ENCODE results near the gene DUSP16.

DUSP16 gene

DNA sequence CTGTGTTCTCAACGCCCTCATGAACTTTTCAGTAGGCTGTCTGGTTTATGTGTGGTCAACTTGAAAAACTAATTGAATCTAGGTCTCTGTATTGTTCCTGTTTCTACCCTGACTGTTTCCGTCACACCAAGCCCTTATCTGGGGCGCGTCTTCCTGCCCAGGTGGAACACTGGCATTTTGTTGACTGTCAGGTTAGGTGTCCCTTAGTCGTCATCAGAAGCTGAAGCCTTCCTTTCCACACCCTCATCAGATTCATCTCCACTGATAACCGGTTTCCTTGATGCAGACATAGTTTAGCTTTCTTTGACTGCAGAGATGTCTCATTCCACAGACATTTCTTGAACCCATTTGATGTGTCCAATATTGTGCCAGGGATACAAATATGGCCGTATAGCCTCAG is 96.5 kb downstream of the DUSP16 start:
- peak in 1 of 2 donors; percentile 29 for DNase-seq

DNA sequence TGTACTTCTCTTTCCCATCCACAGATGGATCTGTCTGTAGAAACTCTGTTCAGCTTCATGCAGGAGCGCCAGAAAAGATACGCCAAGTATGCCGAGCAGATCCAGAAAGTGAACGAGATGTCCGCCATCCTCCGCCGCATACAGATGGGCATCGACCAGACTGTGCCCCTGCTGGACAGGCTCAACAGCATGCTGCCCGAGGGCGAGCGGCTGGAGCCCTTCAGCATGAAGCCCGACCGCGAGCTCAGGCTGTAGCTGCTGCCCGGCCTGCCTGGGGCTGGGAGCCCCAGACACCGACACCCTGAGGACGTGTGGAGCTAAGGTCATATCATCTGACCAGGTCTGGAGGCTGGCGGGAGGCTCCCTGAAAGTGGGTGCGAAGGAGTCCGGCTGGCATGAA is 97.1 kb downstream of the DUSP16 start:
- DNase-seq: no peak

DNA sequence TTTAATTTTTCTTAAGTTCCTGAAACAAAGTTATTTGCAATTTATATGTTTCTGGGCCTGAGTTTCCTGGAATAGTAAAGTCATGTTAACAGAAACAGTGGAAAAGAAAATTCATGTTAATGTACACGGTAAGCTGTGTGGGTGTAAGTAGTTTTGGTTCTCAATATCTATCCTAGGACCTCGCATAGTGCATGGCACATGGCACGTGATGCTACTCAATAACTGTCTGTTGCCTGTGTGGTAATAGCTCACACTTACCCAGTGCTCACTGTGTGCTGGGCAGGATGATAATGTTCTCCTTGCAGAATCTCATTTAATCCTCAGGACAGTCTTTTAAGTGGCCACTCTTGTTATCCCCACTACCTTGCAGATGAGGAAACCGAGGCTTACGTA is 100.7 kb downstream of the DUSP16 start:
- peak; percentile 55 to 56 for DNase-seq

DNA sequence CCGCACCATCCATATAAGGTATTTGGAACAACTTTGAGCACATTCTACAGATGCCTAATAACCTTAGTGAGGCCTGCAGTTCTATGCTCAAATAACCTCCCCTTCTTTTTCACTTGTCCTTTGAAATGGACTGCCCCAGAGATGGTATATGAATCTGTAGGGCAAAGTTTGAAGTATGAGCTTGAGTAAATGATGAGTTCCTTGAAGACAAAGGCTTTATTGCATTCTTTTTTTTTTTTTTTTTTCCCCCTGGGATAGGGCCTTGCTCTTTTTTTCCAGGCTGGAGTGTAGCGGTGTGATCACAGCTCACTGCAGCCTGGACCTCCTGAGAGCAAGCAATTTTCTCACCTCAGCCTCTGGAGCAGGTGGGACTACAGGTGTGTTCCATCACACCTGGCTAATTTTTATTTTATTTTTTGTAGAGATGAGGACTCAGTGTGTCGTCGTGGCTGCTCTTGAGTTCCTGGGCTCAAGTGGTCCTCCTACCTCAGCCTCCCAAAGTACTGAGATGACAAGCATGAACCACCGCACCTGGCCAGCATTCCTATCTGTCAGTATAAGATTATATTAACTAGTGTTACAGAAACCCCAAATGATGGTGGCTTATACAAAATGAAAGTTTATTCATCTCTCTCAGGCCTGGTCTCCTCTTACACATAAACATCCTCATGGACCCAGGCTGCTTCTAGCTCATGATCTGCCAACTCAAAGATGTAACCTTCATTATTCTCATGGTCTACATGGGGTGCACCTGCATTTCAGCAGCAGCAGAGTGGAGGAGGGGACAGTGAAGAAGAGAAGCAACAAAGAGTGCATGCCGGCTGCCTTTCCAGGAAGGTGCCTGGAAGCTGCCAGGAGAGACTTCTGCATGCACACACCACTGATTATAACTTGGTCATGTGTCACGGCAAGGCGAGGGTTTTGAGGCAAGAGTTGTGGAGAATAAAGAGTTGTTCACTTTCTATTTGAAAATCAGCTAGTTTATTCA is 101.4 kb downstream of the DUSP16 start:
- peak; percentile 50 to 58 for DNase-seq

DNA sequence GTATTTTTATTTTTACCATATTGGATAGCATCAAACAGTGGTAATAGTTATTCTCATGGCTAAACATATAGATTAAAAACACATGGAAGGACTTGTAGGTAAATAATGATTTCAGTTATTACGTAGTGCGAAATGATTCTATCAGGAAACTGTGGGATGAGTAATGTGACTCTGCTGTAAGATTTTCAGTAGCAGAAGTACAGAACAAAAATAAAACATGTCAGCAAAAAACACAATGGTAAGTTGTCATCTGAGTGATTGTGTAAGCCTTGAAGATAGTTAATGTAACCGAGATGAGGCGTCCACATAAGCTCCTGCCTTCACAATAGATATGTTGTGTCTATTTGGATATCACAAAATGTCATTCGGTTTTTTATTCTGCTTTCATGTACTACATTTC is 106.0 kb downstream of the DUSP16 start:
- DNase-seq: no peak

DNA sequence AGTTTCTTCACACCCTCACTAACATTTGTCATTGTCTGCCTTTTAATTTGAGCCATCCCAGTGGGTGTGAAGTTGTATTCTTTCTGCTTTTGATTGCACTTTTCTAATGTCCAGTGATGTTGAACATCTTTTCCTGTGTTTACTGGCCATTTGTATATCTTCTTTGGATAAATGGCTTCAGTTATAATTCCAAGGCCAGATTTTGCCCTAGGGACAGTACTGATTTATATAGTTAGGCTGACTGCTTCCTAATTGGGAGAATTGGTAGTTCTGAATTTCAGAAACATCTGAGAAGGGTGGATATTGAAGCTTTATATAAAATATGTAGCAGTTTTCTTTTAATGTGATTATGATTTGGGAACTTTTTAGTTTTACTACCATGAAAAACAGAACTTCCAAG is 108.3 kb downstream of the DUSP16 start:
- no peak for DNase-seq

DNA sequence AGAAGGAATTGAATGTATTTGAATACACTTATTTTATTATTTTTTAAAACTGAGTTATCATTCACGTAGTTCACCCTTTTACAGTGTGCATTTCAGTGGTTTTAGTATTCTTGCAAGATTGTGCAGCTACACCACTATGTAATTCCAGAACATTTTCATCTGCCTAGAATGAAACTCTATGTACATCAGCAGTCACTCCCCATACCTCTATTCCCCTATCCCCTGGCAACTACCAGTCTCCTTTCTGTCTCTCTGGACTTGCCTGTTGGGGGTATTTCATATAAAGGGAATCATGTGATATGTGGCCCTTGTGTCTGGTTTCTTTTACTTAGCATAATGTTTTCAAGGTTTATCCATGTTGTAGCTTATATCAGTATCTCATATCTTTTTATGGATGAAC is 109.0 kb downstream of the DUSP16 start:
- DNase-seq: no peak

DNA sequence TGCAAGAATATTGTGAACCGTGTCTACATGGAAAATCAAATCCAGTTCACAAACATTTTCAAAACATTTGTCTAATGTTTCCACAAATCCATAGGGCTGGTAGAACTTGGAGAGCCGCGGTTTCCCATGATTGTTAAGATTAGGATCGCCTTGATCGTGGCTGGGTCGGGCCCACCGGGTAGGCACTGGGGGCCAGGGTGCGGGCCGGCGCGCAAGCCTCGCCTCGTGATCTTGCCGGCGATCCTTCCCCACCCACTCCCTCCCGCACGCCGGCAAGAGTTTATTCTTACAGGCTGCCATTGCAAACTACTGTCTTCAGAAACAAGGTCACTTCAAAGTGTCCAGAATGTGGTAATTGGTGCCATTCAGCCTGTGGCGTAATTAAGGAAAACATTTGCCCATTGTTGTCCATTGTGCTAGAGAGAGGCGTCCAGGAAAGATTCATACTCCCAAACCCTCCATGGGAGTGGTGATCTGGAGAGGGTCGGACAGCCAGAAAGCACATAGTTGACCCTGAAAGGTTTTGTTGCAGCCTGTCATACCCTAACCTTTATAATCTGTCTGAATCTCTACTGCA is 110.2 kb downstream of the DUSP16 start:
- no peak for DNase-seq

DNA sequence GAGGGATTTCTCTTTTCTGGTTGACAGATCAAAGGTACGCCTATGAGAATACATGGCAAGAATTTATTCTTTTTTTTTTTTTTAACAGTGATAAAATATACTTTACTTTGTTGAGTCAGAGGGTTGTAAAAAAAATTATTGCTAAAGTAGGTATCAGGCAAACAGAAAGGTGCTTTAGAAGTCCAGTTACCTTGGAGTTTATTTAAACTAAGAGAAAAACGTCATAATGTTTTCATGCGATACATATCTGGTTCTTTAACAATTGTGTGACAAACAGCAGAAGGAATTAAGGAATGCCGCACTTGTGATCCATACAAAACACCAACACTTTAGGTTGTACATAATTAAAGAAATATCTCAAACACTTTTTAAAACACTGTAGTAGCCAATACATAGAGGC is 111.6 kb downstream of the DUSP16 start:
- DNase-seq: no peak

DNA sequence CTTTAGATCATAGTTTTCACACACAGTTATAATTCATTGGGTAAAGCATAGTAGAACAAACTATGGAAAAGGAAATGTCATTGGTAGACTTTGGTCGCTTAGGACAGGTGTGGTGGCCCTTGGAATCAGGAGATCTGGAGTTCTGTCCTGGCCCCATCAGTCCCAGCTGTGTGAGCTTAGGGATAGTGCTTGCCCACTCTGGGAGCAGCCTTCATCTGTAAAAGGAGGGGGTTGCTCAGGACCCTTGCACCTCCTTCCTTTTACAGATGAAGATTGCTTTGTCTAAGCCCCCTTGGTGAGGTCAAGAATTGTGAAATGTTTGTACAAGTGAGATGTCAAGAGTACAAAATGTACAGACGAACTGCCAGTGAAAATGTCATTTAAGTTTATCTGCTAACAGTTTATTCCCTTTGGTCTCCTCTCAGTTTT is 112.6 kb downstream of the DUSP16 start:
- DNase-seq: no peak

DNA sequence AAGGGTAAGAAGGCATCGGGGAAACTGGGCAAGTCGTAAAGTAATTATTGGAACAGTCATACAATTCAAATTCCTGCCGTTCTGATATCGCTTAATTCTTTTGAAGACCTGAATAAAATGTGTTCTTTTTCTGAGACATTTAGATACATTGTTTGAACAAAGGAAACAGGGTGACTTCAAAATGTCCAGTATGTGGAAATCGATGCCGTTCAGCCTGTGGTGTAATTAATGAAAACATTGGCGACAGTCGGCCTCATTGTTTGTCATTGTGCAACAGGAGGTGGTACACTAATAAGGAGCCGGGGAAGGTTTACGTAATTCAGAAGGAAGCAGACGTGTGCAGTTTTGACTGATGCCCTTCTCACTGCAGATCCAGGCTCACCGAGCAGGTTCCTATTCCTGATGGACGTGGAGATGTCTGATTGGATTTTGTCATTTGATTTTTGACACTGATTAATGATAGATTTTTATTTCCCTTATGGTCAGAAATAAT is 113.1 kb downstream of the DUSP16 start:
- DNase-seq: no peak

DNA sequence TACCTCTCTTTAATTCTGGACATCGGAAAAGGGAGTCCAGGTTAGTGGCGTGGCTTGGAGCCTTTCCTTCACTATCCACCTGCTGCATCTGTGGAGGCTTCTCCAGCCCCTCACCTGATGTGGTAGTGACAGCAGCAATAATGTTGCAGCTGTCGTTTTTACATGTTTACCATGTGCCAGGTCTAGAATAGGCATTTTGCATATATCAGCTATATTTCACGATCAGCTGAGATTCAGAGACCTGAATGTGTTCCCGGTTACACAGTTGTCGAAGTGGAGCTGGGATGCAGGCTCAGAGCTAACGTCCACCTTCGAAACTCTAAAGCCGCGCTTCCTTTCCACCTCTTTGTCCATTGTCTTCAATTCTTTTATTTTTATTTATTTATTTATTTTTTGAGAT is 114.8 kb downstream of the DUSP16 start:
- no peak for DNase-seq

DNA sequence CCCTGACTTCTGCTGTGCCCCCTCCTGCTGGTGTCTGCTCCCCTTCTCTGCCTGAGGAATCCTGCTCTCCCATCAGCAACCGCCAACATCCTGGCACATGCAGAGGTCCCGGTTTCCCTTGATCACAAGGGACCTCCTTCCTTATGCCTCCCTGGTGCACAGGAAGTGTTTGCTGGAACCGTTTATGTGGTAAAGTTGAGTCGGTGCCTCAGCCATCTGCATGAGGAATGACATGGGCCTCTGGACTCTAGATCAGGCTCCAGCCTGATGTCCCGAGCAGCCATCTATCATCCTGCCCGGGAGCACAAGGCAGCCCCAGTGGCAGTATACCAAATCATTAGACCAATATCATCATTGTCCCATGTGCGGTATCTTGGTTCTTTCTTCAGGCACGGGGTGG is 115.4 kb downstream of the DUSP16 start:
- no peak for DNase-seq

DNA sequence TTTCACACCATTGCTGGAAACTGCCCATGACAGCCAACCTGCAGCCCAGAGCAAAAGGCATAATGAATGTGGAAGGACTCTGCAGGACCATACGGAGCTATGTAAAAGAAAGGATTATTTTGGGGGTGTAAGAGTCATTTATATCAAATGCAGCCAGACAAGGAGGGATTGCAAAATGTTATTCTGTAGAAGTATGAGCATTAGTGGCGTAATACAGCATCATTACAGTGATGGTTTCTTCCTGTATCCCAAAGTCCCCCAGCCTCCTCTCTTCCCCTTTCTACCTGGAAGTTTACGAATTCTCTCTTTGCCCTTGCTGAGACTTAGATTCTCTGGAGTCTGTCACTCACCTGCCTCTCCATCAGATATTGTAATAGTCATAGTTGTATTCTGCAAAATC is 115.9 kb downstream of the DUSP16 start:
- no peak for DNase-seq

DNA sequence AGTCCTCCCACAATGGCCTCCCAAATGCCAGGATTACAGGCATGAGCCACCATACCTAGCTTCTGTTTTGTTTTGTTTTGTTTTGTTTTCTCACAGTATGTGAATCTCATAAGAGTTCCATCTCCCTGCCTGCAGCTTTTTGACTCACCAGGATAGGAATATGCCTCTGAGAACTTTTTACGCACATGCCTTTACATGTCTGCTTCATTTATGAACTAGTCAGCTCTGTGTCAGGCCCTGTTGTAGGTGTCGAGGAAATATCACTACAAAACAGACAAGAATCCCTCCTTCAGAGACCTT is 116.8 kb downstream of the DUSP16 start:
- DNase-seq: no peak

DNA sequence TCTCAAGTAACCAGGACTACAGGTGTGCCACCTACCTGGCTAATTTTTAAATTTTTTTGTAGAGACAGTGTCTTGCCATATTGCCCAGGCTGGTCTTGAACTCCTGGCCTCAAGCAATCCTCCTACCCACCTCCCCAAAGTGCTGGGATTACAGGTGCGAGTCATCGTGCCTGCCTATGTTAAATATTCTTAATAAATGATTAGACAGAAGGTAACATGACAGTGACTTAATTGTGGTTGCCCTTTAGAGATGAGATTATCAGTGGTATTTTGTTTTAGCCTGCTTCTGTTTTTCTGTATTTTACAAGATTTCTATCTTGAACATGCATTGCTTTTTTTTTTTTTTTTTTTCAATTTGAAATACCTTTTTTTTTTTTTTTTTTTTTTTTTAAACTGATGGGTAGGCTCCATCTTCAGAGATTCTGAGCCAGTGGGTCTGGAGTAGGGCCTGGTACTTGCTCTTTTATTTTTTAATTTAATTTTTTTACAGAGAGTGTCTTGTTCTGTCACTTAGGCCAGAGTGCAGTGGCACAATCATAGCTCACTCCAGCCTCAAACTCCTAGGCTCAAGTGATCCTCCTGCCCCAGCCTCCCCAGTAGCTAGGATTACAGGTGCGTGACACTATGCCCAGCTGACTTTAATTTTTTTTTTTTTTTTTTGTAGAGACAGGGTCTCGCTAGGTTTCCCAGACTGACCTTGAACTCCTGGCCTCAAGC is 117.3 kb downstream of the DUSP16 start:
- no peak for DNase-seq

DNA sequence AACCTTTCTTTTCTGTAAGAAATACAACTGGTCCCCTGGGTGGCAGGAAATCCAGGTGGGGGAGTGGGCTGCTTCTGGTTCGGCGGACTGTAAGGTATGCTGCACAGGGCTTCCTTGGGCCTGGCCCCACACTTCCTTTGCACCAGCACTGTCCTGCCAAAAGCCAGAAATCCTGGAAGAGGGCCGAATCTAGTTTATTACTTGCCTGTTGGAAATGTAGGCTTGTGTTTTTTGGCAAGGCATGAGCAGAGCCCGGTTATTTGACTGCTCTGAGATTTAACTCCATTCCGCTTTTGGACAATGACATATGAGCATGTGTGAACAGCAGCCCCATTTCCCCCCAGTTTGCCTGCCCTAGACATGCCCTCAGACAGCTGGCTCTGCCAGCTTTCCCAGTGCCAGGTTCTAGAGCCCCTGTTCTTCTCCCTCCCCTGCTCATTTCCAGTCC is 119.2 kb downstream of the DUSP16 start:
- DNase-seq: no peak

DNA sequence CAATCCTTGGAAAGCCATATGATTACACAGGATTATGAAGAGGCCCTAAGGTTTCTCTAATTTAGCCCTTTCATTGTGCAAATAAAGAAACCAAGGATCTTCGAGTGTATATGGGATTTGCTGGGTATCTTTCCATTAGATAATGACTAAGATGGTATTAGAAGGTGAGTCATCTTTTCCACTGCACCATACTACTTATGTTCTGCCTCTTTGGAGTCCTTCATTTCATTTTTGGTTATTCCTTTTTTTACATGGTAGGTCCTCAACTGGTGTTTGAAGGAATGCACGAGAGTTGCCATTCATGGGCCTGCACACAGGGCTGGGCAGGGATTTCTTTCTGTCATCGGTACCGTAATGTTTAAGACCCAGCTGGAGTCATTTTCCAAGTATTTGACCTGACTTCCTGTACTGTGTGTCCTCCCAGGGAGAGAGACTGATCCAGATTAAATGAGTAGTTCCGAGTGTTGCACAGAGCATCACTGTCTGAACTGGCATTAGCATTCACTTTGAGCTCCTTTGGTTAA is 120.1 kb downstream of the DUSP16 start:
- DNase-seq: no peak

DNA sequence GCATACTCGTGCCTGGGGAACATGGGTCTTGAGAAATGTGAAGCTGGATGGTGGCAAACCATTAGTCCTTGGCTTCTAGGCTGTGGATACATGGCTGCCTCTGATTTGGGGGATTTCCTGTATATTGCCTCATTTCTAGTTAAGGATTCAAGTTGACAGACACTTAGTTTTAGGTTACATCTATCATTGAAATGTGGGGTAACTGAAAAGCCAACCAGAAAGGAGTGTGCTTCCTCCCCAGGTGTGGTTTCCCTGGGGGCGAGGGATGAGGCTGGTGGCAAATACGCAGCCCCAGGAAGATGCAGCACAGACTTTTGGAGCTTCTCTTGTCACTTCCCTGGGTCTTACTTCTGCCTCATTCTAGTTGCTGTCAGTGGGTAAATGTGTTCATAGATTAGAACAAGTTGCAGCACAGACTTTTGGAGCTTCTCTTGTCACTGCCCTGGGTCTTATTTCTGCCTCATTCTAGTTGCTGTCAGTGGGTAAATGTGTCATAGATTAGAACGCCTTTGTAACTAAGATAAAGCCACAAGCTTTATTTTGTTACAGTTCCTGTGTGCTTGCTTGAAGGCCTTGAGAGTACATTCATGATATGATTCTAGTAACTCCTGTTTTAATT is 120.7 kb downstream of the DUSP16 start:
- peak; percentile 41 to 49 for DNase-seq

DNA sequence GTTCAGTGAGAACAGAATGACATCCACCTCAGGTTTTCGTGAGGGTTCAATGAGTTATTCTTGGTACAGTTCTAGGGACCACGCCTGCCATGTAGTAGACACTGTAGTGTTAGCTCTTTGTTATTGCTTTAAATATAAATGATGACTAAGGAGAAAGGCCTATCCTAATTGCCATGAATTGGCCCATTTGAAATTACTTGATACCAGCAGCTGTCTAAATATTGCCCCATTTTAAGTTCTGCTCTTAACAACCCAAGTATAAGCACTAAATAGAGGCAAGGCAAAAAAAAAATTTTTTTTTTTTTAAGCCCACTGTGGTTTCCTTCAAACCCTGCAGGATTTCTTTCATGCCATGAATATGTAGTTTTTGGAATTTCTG is 121.2 kb downstream of the DUSP16 start:
- no peak for DNase-seq

DNA sequence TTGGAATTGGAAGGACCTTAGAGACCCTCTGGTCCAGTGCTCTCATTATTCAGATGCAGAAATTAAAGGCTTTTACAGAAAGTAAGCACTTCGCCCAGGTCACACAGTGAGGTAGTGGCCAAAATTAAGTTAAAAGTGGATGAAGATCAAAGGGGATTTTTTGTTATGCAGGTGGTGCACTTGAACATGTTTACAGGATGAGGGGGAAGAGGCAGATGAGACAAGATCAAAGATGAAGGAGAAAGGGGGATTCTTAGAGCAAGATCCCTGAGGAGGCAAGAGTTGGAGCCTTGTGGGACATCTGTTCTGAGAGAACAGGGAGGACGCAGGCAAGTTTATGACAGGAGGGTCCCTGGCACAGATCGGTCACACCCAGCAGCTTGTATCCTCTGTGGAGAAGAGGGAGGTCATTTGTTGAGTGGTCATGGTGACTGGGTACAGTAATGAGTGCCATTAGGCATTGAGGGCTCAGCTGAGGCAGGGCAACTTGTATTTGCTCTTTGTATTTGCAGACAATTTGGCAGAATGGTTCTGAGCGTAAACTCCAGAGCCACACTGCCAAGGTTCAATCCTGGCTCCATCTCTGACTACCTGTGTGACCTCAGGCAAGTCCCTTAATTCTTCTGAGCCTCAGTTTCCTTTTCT is 121.8 kb downstream of the DUSP16 start:
- DNase-seq: no peak

DNA sequence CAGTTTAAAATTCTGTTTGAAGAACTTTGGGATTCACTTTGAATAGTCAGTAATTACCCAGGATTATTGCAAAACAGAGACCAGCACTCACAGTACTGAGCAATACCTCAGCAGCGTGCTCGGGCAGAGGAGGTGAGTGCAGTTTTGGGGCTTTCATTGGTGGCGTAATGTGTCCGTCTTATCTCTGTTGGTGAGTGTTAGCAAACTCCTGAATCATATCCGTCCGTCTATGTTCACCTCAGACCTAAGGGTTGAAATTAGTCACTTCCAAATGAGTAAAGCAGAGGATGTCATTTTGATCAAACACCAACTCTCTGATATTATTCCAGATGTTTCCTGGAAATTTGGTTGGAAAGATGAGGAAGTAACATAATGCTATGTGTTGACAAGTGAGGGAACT is 123.0 kb downstream of the DUSP16 start:
- peak; percentile 59 to 68 for DNase-seq

Measured in stimulated activated CD4-positive, alpha-beta T cell treated with anti-CD3 and anti-CD28 coated beads, Interleukin-2, amount 100 ng/mL, for 24 hours (primary cell).